ENCODE results near the gene AKAP8L. TPM values are rescaled to one million over a fixed set of nuclear protein-coding genes. Genes with fewer than 3 reads are reported as not detected.
A peak's percentile ranks its signal among the peaks of the same experiment; 100 is the strongest.

The AKAP8L gene
- total RNA-seq, 1 donor from 2014 or later, result 163 TPM

GRCh38 chr19:15381864-15382263, 36.9 kb downstream of the AKAP8L start:
- H3K27ac Mint-ChIP-seq (ENCODE audit: unreplicated experiment), result no peak overlapping the region

GRCh38 chr19:15381429-15381828, 37.4 kb downstream of the AKAP8L start:
- Mint-ChIP-seq H3K36me3 (ENCODE audit: low read depth) (peaks cover 2% of the 10 kb centered on the region), H3K27ac (ENCODE audit: unreplicated experiment) (peak overlapping the region; percentile 38), H3K9me3 (no peaks in the 10 kb centered on the region), H3K27me3 (ENCODE audit: low read depth) (peaks cover 5% of the 10 kb centered on the region), H3K4me3 (peak overlapping the region; percentile 94), H3K4me1 (peaks cover 38% of the 10 kb centered on the region)
- DNase-seq (ENCODE audit: low read depth, low spot score), result no peak
- no peak for TF ChIP-seq CTCF (conservative IDR thresholded peaks at IDR 0.05)

More at GRCh38 chr19:15381864-15382263, 36.9 kb downstream of the AKAP8L start:
- no peak for TF ChIP-seq CTCF (conservative IDR thresholded peaks at IDR 0.05)
- peaks cover 2% of the 10 kb centered on the region for H3K36me3 Mint-ChIP-seq (ENCODE audit: low read depth)
- no peaks in the 10 kb centered on the region for H3K9me3 Mint-ChIP-seq
- DNase-seq (ENCODE audit: low read depth, low spot score), result no peak
- H3K4me3 Mint-ChIP-seq, result peak overlapping the region; percentile 94
- H3K27me3 Mint-ChIP-seq (ENCODE audit: low read depth), result peaks cover 5% of the 10 kb centered on the region
- peaks cover 34% of the 10 kb centered on the region for H3K4me1 Mint-ChIP-seq

GRCh38 chr19:15379999-15380647, 38.7 kb downstream of the AKAP8L start:
- TF ChIP-seq CTCF (conservative IDR thresholded peaks at IDR 0.05), result no peak
- H3K9me3 Mint-ChIP-seq, result no peaks in the 10 kb centered on the region
- H3K27ac Mint-ChIP-seq (ENCODE audit: unreplicated experiment), result peak overlapping the region; percentile 84
- peaks cover 2% of the 10 kb centered on the region for H3K36me3 Mint-ChIP-seq (ENCODE audit: low read depth)
- peaks cover 38% of the 10 kb centered on the region for H3K4me1 Mint-ChIP-seq
- peak overlapping the region; percentile 99 for H3K4me3 Mint-ChIP-seq
- peak; percentile 48 for DNase-seq (ENCODE audit: low read depth, low spot score)
- peaks cover 5% of the 10 kb centered on the region for H3K27me3 Mint-ChIP-seq (ENCODE audit: low read depth)

GRCh38 chr19:15379083-15379998, 39.4 kb downstream of the AKAP8L start, which contains the start of gene AKAP8:
Gene AKAP8, minus strand, starts transcription at chr19:15379787. Its CDS starts 56 bp downstream, at chr19:15379731.
- Mint-ChIP-seq H3K36me3 (ENCODE audit: low read depth) (peaks cover 2% of the 10 kb centered on the region), H3K27me3 (ENCODE audit: low read depth) (peaks cover 5% of the 10 kb centered on the region), H3K27ac (ENCODE audit: unreplicated experiment) (peak within 1 kb of the TSS; percentile 99), H3K4me3 (peak within 1 kb of the TSS; percentile 99), H3K9me3 (no peaks in the 10 kb centered on the region), H3K4me1 (peaks cover 38% of the 10 kb centered on the region)
- DNase-seq (ENCODE audit: low read depth, low spot score), result peak; percentile 95
- no peak for TF ChIP-seq CTCF (conservative IDR thresholded peaks at IDR 0.05)

- peaks cover 38% of the 10 kb centered on the region for H3K4me1 Mint-ChIP-seq
- peaks cover 2% of the 10 kb centered on the region for H3K36me3 Mint-ChIP-seq (ENCODE audit: low read depth)
- no peaks in the 10 kb centered on the region for H3K9me3 Mint-ChIP-seq
- H3K27ac Mint-ChIP-seq (ENCODE audit: unreplicated experiment), result peak overlapping the region; percentile 93
- DNase-seq (ENCODE audit: low read depth, low spot score), result peak; percentile 22
- TF ChIP-seq CTCF (conservative IDR thresholded peaks at IDR 0.05), result no peak
- peak overlapping the region; percentile 99 for H3K4me3 Mint-ChIP-seq
- H3K27me3 Mint-ChIP-seq (ENCODE audit: low read depth), result peaks cover 5% of the 10 kb centered on the region
Observed at GRCh38 chr19:15378534-15379082, 40.2 kb downstream of the AKAP8L start.
